GM12892 (cell line): ENCODE results near the gene GRHL1.

Experiments
- POLR2AphosphoS5 ChIP-seq: IDR thresholded peaks from 2 replicates; pipeline ENCODE4 v1.6.1; 2011; ENCODE audit warnings: low read depth, low read length, control low read depth
- TAF1 ChIP-seq: IDR thresholded peaks from 2 replicates; pipeline ENCODE4 v1.6.1; 2011; ENCODE audit warnings: low read depth, mild to moderate bottlenecking, control low read depth, low read length, borderline replicate concordance

DNA sequence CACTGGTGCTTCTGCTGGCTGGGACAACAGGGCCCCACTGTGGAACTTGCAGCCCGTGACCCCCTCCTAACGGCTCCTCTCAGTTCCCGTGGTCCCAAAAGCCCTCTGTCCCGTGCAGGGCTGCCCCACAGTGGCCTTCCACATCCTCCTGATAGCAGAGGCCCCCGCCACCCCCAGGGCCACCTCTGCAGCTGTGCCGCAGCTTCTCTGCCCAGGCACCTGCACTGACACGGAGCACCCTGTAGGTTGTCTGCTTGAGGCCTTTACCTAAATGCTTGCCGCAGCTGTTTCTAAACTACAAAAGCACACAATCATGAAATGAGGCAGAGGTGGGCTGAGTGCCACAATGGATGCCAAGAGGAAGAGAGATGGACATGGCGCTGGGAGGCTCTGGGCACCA, 13.5 kb upstream of the GRHL1 start:
- TF ChIP-seq POLR2AphosphoS5 = no peak
- no peak for TF ChIP-seq TAF1
